A549 (cell line): ENCODE results near the gene TRIM54.

Experiments used
- CBX8 ChIP-seq: fragments of 200-600 bp; sonication (generic); IDR thresholded peaks from 2 replicates; pipeline ENCODE4 v1.6.1; 2016
- CEBPB ChIP-seq, 2 experiments: fragments of >200 bp in 1 of 2; sonication (Bioruptor Twin) in 1 of 2; formaldehyde crosslinking in 1 of 2; IDR thresholded peaks; 2 replicates each; pipeline ENCODE4 v1.6.1; 2012 to 2016
- CTCF ChIP-seq: fragments of >200 bp; sonication (Bioruptor Twin); formaldehyde crosslinking; IDR thresholded peaks from 3 replicates; pipeline ENCODE4 v1.5.1; 2016
- EP300 ChIP-seq, 2 experiments: fragments of >200 bp; sonication (Bioruptor Twin); formaldehyde crosslinking; IDR thresholded peaks; 2 replicates in 1 of 2; 3 replicates in 1 of 2; pipeline ENCODE4 v1.6.1; 2016 to 2017
- HOXB13 ChIP-seq: fragments of 250-450 bp; sonication (Bioruptor Pico); IDR thresholded peaks from 2 replicates; pipeline ENCODE4 v1.5.0; 2020; ENCODE audit warnings: low read depth, mild to moderate bottlenecking, moderate library complexity
- MAX ChIP-seq: IDR thresholded peaks from 2 replicates; pipeline ENCODE4 v1.6.1; 2012
- POLR2A ChIP-seq: IDR thresholded peaks from 2 replicates; pipeline ENCODE4 v1.6.1; 2012; ENCODE audit warnings: mild to moderate bottlenecking, low read length
- POLR2AphosphoS2 ChIP-seq: conservative IDR thresholded peaks from 2 replicates; pipeline ENCODE4 v1.6.1; 2012; ENCODE audit warnings: low read length, improper control_type of control experiment, inconsistent platforms
- REST ChIP-seq: fragments of 200-600 bp; sonication (generic); IDR thresholded peaks from 2 replicates; pipeline ENCODE4 v1.6.1; 2016; ENCODE audit warnings: antibody characterized with exemption, mild to moderate bottlenecking, moderate library complexity
- SMC3 ChIP-seq: fragments of >200 bp; sonication (Bioruptor Twin); formaldehyde crosslinking; IDR thresholded peaks from 3 replicates; pipeline ENCODE4 v1.6.1; 2018; ENCODE audit warnings: inconsistent platforms
- TFCP2L1 ChIP-seq: fragments of 250-450 bp; sonication (Bioruptor Pico); IDR thresholded peaks from 2 replicates; pipeline ENCODE4 v1.5.0; 2021; ENCODE audit warnings: mild to moderate bottlenecking

- no peak for TF ChIP-seq CTCF
- TF ChIP-seq CBX8, result no peak
- no peak for TF ChIP-seq REST
- TF ChIP-seq POLR2A, result no peak
- no peak for TF ChIP-seq HOXB13 (CRISPR knock-in tag)
- TF ChIP-seq MAX, result no peak
- no peak for TF ChIP-seq CEBPB (IDR thresholded peaks at IDR 0.05)
- no peak for TF ChIP-seq TFCP2L1 (CRISPR knock-in tag)
- no peak for TF ChIP-seq EP300 (IDR thresholded peaks at IDR 0.05)
- no peak for TF ChIP-seq SMC3
- no peak for TF ChIP-seq POLR2AphosphoS2
Observed at GRCh38 chr2:27314709-27315108, 32.5 kb downstream of the TRIM54 start.
